Breast epithelium (tissue), 4 donors: Measurements from ENCODE around the gene CNN2. TPM values are rescaled to one million over a fixed set of nuclear protein-coding genes. Genes with fewer than 3 reads are reported as not detected.

ENCODE experiments used
- DNase-seq, 2 donors: peaks; one replicate each; pipeline ENCODE4 v3.0.0-alpha.2; 2019; ENCODE audit warnings: low spot score in 2 of 2
- H3K27ac ChIP-seq, 2 donors: fragments of 200-600 bp; sonication (generic) in 1 of 2; one replicate each; pipeline ENCODE4 v1.5.1; 2016 to 2019; ENCODE audit warnings: mild to moderate bottlenecking in 1 of 2
- H3K27me3 ChIP-seq, 2 donors: fragments of 200-600 bp; sonication (generic) in 1 of 2; one replicate each; pipeline versions ENCODE4 v1.5.1 to v1.6.0; 2017 to 2019; ENCODE audit warnings: control low read depth in 1 of 2, mild to moderate bottlenecking in 1 of 2
- H3K36me3 ChIP-seq: fragments of 200-600 bp; one replicate; pipeline ENCODE4 v1.5.1; 2019
- H3K4me1 ChIP-seq, 2 donors: fragments of 200-600 bp; sonication (generic); one replicate each; pipeline ENCODE4 v1.5.1; 2016 to 2019; ENCODE audit warnings: control low read depth in 1 of 2
- H3K4me3 ChIP-seq, 3 donors: fragments of 200-600 bp; sonication (generic); 1 replicate in 2 of 3; 2 replicates in 1 of 3; pipeline ENCODE4 v1.5.1; 2016 to 2019; ENCODE audit warnings: mild to moderate bottlenecking in 3 of 3, moderate library complexity in 2 of 3
- H3K9me3 ChIP-seq, 2 donors: fragments of 200-600 bp; sonication (generic) in 1 of 2; one replicate each; pipeline ENCODE4 v1.5.1; 2016 to 2019; ENCODE audit warnings: control low read depth in 1 of 2
- POLR2A ChIP-seq: fragments of 450-650 bp; IDR thresholded peaks from one replicate; pipeline ENCODE4 v1.6.1; 2016; ENCODE audit warnings: antibody characterized with exemption, mild to moderate bottlenecking, moderate library complexity
- POLR2AphosphoS5 ChIP-seq, 3 donors: sonication (generic); formaldehyde crosslinking; IDR thresholded peaks; one replicate each; pipeline ENCODE4 v1.6.1; 2017; ENCODE audit warnings: antibody characterized with exemption in 3 of 3
- intact Hi-C: fragments of 100-400 bp; cut with DNase I; formaldehyde crosslinking; loops from one replicate; pipeline ENCODE4 v1.15.1; 2023; ENCODE audit warnings: low total_unique reads
- total RNA-seq, 3 donors: library from RNA; depleted of rRNA; stranded (reverse); fragments of >200 nt; gene quantifications; one replicate each; pipeline ENCODE4 v1.1.0, GENCODE V29; 2016
- TF ChIP-seq, protein P1 (sequence below), 3 donors: fragments of 450-650 bp; IDR thresholded peaks; one replicate each; pipeline ENCODE4 v1.5.1; 2016 to 2017; ENCODE audit warnings: antibody characterized with exemption in 3 of 3, mild to moderate bottlenecking in 3 of 3, moderate library complexity in 3 of 3

Gene CNN2
- total RNA-seq, 3 donors from 2014 or later = 70.4 to 74.1 (median 70.7) TPM

DNA sequence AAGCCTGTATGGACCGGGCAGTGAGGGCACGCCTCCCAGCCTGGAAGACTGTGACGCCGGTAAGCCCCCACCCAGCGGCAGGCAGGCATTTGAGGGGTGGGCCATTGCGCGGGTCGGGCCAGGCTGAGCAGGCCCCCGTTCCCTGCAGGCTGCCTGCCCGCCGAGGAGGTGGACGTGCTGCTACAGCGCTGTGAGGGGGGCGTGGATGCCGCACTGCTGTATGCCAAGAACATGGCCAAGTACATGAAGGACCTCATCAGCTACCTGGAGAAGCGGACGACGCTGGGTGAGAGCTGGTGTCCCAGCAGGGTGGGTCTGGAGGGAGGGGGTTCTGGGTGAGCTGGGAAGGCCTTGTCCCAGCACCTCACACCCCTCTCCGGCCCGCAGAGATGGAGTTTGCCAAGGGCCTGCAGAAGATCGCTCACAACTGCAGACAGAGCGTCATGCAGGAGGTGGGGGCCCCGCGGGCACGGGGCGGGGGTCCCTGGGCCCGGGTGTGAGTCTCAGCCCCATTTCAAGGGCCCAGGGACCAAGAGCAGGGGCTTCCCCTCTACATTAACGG, 47.6 kb downstream of the CNN2 start:
- intact Hi-C loops = no loop called here

DNA sequence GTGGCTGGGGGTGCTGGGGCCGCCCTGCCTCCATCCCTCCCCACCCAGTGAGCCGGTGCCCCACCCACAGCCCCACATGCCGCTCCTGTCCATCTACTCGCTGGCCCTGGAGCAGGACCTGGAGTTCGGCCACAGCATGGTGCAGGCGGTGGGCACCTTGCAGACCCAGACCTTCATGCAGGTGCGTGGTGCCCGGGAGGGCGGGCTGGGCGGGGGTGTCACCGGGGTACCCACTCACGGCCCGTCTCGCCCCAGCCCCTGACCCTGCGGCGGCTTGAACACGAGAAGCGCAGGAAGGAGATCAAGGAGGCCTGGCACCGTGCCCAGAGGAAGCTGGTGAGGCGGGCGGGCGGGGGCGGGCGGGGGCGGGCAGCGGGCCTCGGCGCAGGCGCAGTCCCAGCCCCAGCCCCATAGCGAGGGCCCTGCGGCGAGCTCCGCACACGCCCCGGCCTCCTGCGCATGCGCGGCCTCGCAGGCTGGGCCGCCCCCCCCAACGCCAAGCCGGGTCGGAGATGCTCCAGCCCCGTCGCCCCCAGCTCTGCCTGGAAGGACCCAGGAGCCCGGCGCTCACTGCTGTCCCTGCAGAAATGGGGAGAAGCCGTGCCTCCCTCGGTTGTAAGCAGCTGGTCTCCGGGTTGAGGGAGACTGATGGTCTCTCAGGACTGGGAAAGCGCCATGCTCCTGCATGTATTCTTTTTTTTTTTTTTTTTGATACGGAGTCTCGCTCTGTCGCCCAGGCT, 48.3 kb downstream of the CNN2 start:
- intact Hi-C loops = no loop called here
- no peaks in the 10 kb centered on the region for H3K4me1 ChIP-seq

More for the DNA sequence above, 47.6 kb downstream of the CNN2 start:
- TF ChIP-seq POLR2A = no peak
- TF ChIP-seq POLR2AphosphoS5 (IDR thresholded peaks at IDR 0.05) = no peak
- TF ChIP-seq, protein P1, sequence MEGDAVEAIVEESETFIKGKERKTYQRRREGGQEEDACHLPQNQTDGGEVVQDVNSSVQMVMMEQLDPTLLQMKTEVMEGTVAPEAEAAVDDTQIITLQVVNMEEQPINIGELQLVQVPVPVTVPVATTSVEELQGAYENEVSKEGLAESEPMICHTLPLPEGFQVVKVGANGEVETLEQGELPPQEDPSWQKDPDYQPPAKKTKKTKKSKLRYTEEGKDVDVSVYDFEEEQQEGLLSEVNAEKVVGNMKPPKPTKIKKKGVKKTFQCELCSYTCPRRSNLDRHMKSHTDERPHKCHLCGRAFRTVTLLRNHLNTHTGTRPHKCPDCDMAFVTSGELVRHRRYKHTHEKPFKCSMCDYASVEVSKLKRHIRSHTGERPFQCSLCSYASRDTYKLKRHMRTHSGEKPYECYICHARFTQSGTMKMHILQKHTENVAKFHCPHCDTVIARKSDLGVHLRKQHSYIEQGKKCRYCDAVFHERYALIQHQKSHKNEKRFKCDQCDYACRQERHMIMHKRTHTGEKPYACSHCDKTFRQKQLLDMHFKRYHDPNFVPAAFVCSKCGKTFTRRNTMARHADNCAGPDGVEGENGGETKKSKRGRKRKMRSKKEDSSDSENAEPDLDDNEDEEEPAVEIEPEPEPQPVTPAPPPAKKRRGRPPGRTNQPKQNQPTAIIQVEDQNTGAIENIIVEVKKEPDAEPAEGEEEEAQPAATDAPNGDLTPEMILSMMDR (IDR thresholded peaks at IDR 0.05) = no peak
- peak overlapping the region in 2 of 3 donors; percentile 45 to 63 for H3K4me3 ChIP-seq
- H3K4me1 ChIP-seq = no peaks in the 10 kb centered on the region
- no peak for DNase-seq
- H3K9me3 ChIP-seq = no peaks in the 10 kb centered on the region
- no peaks in the 10 kb centered on the region for H3K36me3 ChIP-seq
- H3K27ac ChIP-seq = no peak overlapping the region
- peaks cover 8 to 18% of the 10 kb centered on the region in 2 donors for H3K27me3 ChIP-seq

DNA sequence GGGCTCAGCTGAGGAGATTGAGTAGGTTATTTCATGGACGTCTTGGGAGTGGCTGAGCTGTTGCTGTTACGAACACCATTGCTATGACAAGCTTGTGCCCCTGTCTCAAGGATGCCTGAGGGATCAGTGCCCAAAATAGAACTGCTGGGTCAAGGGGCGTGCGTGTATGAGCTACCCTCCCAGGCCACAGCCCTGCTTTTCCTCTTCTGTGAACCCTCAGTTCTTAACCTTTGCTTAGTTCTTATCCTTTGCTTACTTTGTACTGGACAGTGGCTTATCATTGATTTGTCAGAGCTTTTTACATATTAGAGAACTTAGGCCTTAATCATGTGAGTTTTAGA, 49.6 kb downstream of the CNN2 start:
- no peaks in the 10 kb centered on the region for H3K4me1 ChIP-seq
- intact Hi-C loops = no loop called here
- no peak for DNase-seq
- no peaks in the 10 kb centered on the region for H3K9me3 ChIP-seq
- no peak overlapping the region for H3K4me3 ChIP-seq
- no peaks in the 10 kb centered on the region for H3K36me3 ChIP-seq
- H3K27me3 ChIP-seq = peaks cover 2% of the 10 kb centered on the region in 2 donors
- H3K27ac ChIP-seq = no peak overlapping the region
- TF ChIP-seq, protein P1 (IDR thresholded peaks at IDR 0.05) = no peak
- TF ChIP-seq POLR2A (no peak), POLR2AphosphoS5 (IDR thresholded peaks at IDR 0.05) (no peak)

More for the DNA sequence above, 48.3 kb downstream of the CNN2 start:
- Histone ChIP-seq H3K4me3 (peak overlapping the region in 2 of 3 donors; percentile 45 to 63), H3K36me3 (no peaks in the 10 kb centered on the region), H3K27ac (no peak overlapping the region), H3K9me3 (no peaks in the 10 kb centered on the region), H3K27me3 (peaks cover 5 to 13% of the 10 kb centered on the region in 2 donors)
- DNase-seq = peak; percentile 65 to 82
- TF ChIP-seq POLR2A = no peak
- TF ChIP-seq, protein P1 (IDR thresholded peaks at IDR 0.05) = no peak
- no peak for TF ChIP-seq POLR2AphosphoS5 (IDR thresholded peaks at IDR 0.05)

DNA sequence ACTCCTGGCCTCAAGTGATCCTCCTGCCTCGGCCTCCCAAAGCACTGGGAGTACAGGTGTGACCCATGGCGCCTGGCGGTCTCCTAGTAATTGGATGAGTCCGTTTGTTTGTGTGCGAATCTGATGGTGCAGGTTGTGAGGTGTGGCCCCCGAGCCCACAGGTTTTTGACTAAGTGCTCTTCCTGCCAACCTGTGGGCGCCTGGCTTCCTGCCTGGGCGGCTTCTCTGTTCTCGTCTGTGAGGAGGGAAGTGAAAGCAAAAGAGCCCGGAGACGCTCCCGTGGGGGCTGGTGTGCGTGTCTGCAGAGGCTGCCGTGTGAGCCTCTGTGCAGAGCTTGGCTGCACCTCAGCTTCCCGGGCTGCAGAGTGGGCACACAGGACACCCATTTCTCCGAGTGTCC, 50.5 kb downstream of the CNN2 start:
- H3K27ac ChIP-seq = no peak overlapping the region
- intact Hi-C loops = no loop called here
- H3K4me3 ChIP-seq = peak overlapping the region in 2 of 3 donors; percentile 33 to 51
- H3K9me3 ChIP-seq = no peaks in the 10 kb centered on the region
- no peaks in the 10 kb centered on the region for H3K36me3 ChIP-seq
- H3K27me3 ChIP-seq = no peaks in the 10 kb centered on the region
- no peak for TF ChIP-seq POLR2A
- TF ChIP-seq, protein P1 (IDR thresholded peaks at IDR 0.05) = no peak
- no peak for TF ChIP-seq POLR2AphosphoS5 (IDR thresholded peaks at IDR 0.05)
- H3K4me1 ChIP-seq = no peaks in the 10 kb centered on the region
- DNase-seq = peak in 1 of 2 donors; percentile 71

DNA sequence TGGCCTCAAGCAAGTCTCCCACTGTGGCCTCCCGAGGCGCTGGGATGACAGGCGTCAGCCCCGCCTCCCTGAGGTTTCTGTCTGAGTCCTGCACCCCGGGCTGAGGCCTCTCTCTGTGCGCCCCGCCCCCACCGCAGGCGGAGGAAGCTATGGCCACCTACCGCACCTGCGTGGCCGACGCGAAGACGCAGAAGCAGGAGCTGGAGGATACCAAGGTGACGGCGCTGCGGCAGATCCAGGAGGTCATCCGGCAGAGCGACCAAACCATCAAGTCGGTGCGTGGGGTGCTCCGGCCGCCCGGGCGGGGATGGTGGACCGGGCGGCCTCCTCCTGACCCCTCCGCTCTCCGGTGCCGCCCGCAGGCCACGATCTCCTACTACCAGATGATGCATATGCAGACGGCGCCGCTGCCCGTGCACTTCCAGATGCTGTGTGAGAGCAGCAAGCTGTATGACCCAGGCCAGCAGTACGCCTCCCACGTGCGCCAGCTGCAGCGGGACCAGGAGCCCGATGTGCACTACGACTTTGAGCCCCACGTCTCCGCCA, 53.2 kb downstream of the CNN2 start:
- H3K27ac ChIP-seq = no peak overlapping the region
- TF ChIP-seq POLR2AphosphoS5 (IDR thresholded peaks at IDR 0.05) = no peak
- TF ChIP-seq, protein P1 (IDR thresholded peaks at IDR 0.05) = no peak
- TF ChIP-seq POLR2A = no peak
- intact Hi-C loops = loop anchor here (5.0 kb wide), 1 partner anchor 818 kb away; no protein-coding TSS in a partner anchor
- no peak overlapping the region for H3K4me3 ChIP-seq
- no peaks in the 10 kb centered on the region for H3K36me3 ChIP-seq
- no peaks in the 10 kb centered on the region for H3K4me1 ChIP-seq
- H3K27me3 ChIP-seq = no peaks in the 10 kb centered on the region
- no peak for DNase-seq
- H3K9me3 ChIP-seq = no peaks in the 10 kb centered on the region
